Central memory CD8-positive, alpha-beta T cell (primary cell): ENCODE measurements around the gene TNIP2.

Experiments used
- ATAC-seq: fragments of 150-1000 bp; cut with Tn5 transposase; replicated peaks from 2 replicates; pipeline ENCODE4 v1.10.0; 2022; ENCODE audit warnings: mild to moderate bottlenecking, moderate FRiP score, moderate number of reproducible peaks; ENCODE audit not compliant: poor library complexity, severe bottlenecking; ENCODE audit errors: extremely low read depth
- DNase-seq, 2 donors: peaks; one replicate each; pipeline ENCODE4 v3.0.0; 2021; ENCODE audit warnings: low spot score in 2 of 2
- H3K27ac Mint-ChIP-seq: one replicate; pipeline ENCODE4 v1.8.0; 2022; ENCODE audit warnings: low read depth, mild to moderate bottlenecking, moderate library complexity, mixed read lengths
- H3K27me3 Mint-ChIP-seq: one replicate; pipeline ENCODE4 v1.8.0; 2022; ENCODE audit warnings: mixed read lengths
- H3K36me3 Mint-ChIP-seq: one replicate; pipeline ENCODE4 v1.8.0; 2022; ENCODE audit warnings: mild to moderate bottlenecking, moderate library complexity, mixed read lengths; ENCODE audit not compliant: insufficient read depth
- H3K4me1 Mint-ChIP-seq: one replicate; pipeline ENCODE4 v1.8.0; 2022; ENCODE audit warnings: mixed read lengths
- H3K4me3 Mint-ChIP-seq: one replicate; pipeline ENCODE4 v1.8.0; 2022; ENCODE audit warnings: mild to moderate bottlenecking, moderate library complexity, mixed read lengths
- H3K9me3 Mint-ChIP-seq: one replicate; pipeline ENCODE4 v1.8.0; 2022; ENCODE audit warnings: mixed read lengths

The TNIP2 gene

DNA sequence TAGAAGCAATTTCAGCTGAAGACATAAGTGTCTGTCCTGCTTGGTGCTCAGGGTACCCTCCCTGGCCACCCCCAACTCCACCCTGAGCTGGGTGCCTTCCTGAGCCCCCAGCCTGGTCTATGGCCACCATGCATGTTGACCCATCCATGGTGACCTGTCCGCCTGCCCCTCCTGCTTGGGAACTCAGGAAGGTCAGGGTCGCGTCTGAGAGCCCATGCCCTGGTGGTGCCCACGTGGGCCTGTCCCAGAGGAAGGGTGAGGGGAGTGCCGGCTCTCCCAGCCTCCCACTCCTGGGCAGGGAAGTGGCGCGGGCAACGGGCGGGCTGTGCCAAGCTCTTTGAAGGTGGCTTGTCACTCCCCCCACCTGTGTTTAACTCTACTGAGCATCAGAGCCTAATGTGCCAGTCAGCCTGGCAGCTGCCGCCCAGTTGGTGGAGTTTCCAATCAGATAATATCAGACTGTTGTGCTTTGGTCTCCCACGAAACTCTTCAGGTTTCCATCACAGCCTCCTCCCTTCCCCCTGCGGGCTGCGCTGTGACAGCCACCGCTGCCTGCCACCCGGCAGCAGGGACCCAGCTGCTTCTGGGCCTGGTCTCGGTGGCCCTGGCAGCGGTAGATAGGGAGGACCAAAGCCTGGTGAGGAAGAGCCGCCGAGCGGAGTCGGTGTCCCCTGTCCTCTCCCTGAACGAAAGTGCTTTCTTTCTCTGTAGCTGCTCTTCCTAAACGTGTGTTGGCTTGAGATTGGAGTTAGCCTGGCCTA, 41.6 kb upstream of the TNIP2 start:
- Mint-ChIP-seq H3K4me3 (peak overlapping the region; percentile 72), H3K36me3 (no peaks in the 10 kb centered on the region), H3K27ac (peak overlapping the region; percentile 83), H3K4me1 (peaks cover 27% of the 10 kb centered on the region), H3K9me3 (no peaks in the 10 kb centered on the region), H3K27me3 (no peaks in the 10 kb centered on the region)
- DNase-seq (no peak), ATAC-seq (peak; percentile 50)

DNA sequence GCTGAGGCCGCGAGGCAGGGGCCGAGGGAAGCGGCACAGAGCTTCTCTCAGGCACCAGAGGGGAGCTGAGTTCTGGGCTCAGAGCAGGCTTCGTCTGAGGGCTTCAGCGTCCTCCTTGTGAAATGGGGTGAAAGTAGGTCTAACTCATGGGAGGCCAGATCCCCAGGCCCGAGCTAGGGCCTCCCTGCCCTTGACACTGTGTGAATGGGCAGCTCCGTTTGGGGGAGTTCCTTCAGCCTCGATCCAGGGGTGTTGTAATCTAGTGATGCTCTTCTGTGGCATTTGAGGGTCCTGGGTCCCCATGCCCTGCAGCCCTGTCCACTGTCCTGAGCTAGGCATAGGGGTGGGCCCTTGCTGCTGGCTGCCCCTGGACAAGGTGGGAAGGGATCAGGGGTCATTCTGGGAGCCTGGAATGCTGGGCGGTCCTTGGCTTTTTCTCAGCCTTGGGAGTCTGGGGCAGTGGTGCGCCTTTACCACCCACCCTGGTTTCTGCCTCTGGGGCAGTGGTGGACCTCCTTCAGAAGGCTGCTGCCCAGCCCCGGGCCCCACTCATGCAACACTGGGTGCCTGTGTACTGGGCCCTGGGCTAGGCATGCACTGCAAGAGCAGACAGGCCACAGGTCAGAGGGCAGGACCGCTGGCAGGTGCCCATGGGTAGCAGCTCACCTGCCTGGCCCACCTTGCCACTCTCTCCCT, 40.9 kb upstream of the TNIP2 start:
- ATAC-seq: no peak
- H3K4me1 Mint-ChIP-seq: peaks cover 31% of the 10 kb centered on the region
- H3K27ac Mint-ChIP-seq: no peak overlapping the region
- H3K27me3 Mint-ChIP-seq: no peaks in the 10 kb centered on the region
- no peaks in the 10 kb centered on the region for H3K36me3 Mint-ChIP-seq
- DNase-seq: no peak
- H3K9me3 Mint-ChIP-seq: no peaks in the 10 kb centered on the region
- H3K4me3 Mint-ChIP-seq: no peak overlapping the region

GRCh38 chr4:2795893-2796848, 40.0 kb upstream of the TNIP2 start:
- Mint-ChIP-seq H3K27ac (no peak overlapping the region), H3K4me1 (peaks cover 39% of the 10 kb centered on the region), H3K4me3 (no peak overlapping the region), H3K9me3 (no peaks in the 10 kb centered on the region), H3K27me3 (no peaks in the 10 kb centered on the region), H3K36me3 (no peaks in the 10 kb centered on the region)
- no peak for DNase-seq
- no peak for ATAC-seq

GRCh38 chr4:2795300-2795892, 39.3 kb upstream of the TNIP2 start:
- H3K27me3 Mint-ChIP-seq: no peaks in the 10 kb centered on the region
- DNase-seq (no peak), ATAC-seq (no peak)
- H3K4me3 Mint-ChIP-seq: peak overlapping the region; percentile 16
- H3K4me1 Mint-ChIP-seq: peaks cover 42% of the 10 kb centered on the region
- peak overlapping the region; percentile 44 for H3K27ac Mint-ChIP-seq
- H3K36me3 Mint-ChIP-seq: no peaks in the 10 kb centered on the region
- H3K9me3 Mint-ChIP-seq: no peaks in the 10 kb centered on the region

DNA sequence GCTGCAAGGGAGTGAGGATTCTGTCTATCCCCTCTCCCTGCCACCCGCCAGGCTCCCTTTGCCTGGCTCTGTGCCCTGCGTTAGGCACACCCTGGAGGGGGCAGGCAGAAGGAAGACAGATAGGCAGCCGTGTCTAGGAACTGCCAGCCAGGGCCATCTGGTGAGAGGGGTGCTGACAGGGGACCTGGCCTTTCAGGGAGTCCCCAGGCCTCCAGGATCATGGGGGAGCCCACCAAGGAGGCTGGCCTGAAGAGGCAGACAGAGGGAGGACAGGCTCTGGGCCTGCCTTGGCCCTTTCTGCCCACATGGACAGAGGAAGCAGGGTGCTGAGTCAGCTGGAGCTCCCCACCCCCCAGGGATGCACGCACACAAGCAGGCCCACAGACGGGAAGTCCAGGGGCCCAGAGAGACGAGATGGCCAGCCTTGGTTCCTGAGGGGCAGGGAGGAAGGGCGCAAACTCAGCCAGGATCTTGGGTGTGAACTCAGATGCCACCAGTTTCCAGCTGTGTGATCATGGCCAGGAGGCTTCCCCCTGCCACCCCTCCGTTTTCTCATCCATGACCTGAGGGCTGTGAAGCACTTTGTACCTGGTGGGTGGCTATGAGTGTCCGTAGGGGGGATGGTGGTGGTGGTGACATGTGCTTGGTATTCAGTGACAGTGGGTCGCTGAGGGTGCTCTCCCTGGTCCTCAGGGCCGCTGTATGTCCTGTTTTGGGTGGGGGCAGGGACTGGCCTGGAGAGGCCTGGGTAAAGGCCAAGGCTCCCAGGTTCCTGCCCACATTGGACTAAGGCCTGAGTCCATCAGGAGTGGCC, 38.6 kb upstream of the TNIP2 start:
- Mint-ChIP-seq H3K36me3 (no peaks in the 10 kb centered on the region), H3K27me3 (no peaks in the 10 kb centered on the region), H3K4me1 (peaks cover 42% of the 10 kb centered on the region), H3K4me3 (peak overlapping the region; percentile 79), H3K27ac (peak overlapping the region; percentile 44), H3K9me3 (no peaks in the 10 kb centered on the region)
- DNase-seq (no peak), ATAC-seq (no peak)

DNA sequence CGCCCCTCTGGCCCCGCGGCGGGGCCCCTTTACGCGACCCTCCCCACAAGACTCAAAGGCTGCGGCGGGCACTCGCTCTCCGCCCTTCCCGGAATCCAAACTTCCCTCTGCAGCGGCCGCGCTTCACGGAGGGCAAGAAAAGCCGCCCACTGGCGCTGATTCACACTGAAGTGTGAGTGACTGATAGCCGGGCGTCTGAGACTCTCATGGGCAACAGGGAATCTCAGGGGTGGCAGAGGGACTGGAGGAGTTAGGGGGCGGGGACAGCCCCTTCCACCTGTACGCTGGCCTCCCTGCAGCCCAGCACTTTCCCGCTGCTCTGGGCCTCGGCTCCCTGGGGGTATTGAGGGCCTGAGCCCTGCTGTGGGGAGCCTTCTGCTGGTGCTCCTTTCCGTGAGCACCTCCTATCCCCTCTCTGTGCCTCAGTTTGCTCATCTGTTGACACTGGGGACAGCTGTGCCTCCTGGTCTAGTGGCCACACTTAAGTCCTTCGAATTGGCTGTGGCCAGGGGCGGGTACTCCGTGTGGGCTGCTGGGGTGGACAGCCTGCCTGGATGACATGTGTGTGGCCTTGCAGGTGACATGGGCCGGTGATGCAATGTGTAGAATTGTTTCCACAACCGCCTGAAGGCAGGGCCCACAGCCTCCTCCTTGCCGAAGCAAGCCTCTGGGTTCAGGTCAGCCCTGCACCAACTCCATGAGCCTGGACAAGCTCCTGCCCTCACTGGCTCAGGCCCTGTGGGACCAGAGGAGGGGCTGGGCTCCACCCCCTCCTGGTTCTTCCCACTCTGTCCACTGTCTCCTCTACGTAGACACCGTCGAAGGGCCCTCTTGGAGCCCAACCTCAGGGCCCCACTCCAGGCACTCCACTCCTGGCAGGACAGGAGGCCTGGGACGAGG, 37.7 kb upstream of the TNIP2 start:
- Mint-ChIP-seq H3K36me3 (no peaks in the 10 kb centered on the region), H3K4me3 (peak overlapping the region; percentile 79), H3K27me3 (no peaks in the 10 kb centered on the region), H3K27ac (no peak overlapping the region), H3K9me3 (no peaks in the 10 kb centered on the region), H3K4me1 (peaks cover 45% of the 10 kb centered on the region)
- DNase-seq: no peak
- no peak for ATAC-seq

DNA sequence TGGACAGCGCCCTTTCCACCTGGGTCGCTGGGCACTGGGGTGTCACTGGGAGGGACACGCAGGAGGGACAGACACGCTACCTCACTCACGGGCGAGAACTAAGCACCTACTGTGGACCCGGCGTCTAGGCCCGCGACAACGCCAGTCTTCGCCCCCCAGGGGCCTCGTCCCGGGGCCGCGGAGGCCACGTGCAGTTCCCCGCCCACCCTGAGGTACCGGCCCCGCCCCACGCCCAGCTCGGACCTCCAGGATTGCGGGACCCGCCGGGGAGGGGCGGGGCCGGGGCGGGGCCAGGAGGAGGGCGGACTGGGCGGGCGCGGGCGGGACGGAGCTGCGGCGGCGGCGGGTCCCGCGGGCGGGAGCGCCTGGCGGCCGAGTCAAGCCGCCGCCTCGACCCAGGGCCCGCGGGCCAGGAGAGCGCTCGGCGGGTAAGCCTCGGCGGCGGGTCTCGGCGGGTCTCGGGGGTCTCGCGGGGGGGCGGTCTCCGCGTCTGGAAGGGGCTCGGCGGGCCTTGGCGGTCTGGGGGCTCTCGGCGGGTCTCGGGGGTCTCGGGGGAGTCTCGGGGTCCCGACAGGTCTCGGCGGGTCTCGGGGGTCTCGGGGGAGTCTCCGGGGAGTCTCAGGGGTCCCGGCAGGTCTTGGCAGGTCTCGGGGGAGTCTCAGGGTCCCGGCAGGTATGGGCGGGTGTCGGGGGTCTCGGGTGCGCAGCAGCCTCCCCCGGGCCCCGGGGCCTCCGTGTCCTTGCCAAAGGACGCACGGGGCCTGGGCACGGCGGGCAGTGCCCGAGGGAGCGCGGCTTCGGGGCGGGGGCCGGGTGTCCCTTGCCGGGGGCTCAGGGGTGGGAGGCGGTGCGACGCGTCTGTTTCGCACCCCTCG, 36.8 kb upstream of the TNIP2 start, which contains the start of gene SH3BP2:
TSS of gene SH3BP2 (plus strand) at position 375 of the 875 bp plus-strand sequence. CDS start 27,533 bp downstream, outside the sequence.
- peaks cover 43% of the 10 kb centered on the region for H3K4me1 Mint-ChIP-seq
- H3K27ac Mint-ChIP-seq: peak within 1 kb of the TSS; percentile 47
- peak; percentile 25 for ATAC-seq
- H3K9me3 Mint-ChIP-seq: no peaks in the 10 kb centered on the region
- DNase-seq: no peak
- no peaks in the 10 kb centered on the region for H3K27me3 Mint-ChIP-seq
- peak within 1 kb of the TSS; percentile 79 for H3K4me3 Mint-ChIP-seq
- no peaks in the 10 kb centered on the region for H3K36me3 Mint-ChIP-seq

DNA sequence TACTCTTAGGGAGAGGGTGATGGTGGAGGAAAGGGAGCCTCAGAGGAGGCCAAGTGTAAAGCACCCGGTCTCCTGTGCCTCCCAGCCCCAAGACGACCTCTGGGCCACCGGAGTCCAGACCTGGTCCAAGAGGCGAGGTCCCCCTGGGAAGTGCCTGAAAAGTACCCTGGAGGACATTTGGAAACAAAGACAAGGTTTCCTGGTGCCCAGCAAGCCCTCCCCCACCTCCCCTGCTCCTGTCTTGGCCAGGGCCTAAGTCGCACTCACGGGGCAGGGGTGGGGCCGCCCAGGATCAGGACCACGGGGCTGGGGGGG, 36.2 kb upstream of the TNIP2 start:
- DNase-seq (no peak), ATAC-seq (no peak)
- Mint-ChIP-seq H3K36me3 (no peaks in the 10 kb centered on the region), H3K4me3 (peak overlapping the region; percentile 49), H3K4me1 (peaks cover 44% of the 10 kb centered on the region), H3K27me3 (no peaks in the 10 kb centered on the region), H3K9me3 (no peaks in the 10 kb centered on the region), H3K27ac (peak overlapping the region; percentile 47)

- H3K36me3 Mint-ChIP-seq: no peaks in the 10 kb centered on the region
- peak overlapping the region; percentile 49 for H3K4me3 Mint-ChIP-seq
- ATAC-seq (no peak), DNase-seq (no peak)
- H3K27me3 Mint-ChIP-seq: no peaks in the 10 kb centered on the region
- no peaks in the 10 kb centered on the region for H3K9me3 Mint-ChIP-seq
- peaks cover 50% of the 10 kb centered on the region for H3K4me1 Mint-ChIP-seq
- H3K27ac Mint-ChIP-seq: peak overlapping the region; percentile 47
These were observed 35.6 kb upstream of the TNIP2 start for GRCh38 chr4:2791518-2792395.
